SKM-1 treated with dmso at 0.1 percent for 144 hours (cell line): ENCODE data around the gene LRRC51.

Source experiments
- DNase-seq: peaks from one replicate; lab custom pipeline; 2025; ENCODE audit not compliant: unreplicated experiment; lab: John Stamatoyannopoulos, UW

The LRRC51 gene

DNA sequence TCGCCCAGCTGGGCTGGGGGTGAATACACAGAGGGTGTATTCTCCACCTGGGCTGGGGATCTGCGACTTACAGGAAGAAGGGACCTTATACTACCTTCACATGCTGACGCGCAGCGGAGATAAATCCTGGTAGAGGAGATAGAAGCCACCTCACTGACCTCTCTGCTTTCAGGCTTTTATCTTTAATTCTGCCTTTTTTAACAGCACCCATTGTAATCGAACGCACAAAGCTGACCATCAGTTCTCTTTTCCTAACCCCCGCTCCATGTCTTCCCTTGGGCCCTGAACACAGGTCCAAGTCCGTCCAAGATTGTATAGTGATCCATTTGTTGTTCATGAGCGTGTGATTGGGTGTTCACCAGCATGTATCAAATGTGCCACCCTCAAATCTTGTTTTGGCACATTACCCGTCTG is 23.1 kb downstream of the LRRC51 start:
- no peak for DNase-seq

DNA sequence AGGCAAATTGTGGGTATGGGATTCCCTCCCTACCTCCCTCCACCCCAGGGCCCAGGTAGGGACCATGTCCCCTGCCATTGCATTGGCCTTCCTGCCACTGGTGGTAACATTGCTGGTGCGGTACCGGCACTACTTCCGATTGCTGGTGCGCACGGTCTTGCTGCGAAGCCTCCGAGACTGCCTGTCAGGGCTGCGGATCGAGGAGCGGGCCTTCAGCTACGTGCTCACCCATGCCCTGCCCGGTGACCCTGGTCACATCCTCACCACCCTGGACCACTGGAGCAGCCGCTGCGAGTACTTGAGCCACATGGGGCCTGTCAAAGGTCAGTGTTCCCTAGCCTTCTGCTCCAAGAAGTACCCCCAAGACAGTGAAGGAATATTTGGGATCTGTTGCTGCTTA is 25.2 kb downstream of the LRRC51 start, which contains the start of gene TOMT:
Gene TOMT, plus strand, starts transcription at position 37 of the 400 bp plus-strand sequence. Its CDS starts 28 bp downstream, at position 65.
- no peak for DNase-seq

DNA sequence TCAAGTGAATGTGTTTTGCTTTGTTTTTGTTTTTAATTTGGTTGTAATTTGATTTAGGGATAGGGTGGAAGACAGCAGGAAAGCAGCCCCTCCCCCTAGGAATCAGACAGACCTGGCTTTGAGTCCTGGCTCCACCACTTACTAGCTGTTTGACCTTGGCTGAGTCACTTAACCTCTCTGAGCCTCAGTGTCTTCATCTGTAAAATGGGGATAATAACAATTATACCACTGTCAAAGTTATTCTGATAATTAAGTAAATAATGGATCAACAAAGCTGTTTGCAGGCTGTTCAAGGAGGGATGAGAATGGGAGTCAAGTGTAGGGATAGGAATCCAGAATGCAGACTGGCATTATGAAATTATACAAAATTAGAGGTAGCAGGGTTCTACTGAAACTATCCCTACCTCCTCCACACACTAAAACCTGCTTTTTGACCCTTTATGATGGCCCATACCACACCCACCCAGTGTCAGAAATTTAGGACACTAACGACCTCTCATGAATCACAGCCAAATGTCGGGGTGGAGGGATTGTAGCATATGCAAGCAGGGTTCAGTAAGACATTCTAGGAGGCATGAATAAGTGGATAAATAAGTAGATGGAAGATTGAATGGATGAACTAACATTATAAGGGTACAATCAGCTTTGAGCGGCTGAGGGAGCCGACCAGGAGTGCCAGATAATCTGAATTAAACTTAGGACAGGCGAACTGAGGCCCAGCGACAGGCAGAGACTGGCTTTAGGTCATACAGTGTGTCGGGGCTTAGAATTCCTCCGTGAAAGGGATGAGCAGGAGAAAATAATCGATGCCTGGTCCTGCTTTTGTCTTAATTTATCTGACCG is 30.9 kb downstream of the LRRC51 start:
- no peak for DNase-seq

DNA sequence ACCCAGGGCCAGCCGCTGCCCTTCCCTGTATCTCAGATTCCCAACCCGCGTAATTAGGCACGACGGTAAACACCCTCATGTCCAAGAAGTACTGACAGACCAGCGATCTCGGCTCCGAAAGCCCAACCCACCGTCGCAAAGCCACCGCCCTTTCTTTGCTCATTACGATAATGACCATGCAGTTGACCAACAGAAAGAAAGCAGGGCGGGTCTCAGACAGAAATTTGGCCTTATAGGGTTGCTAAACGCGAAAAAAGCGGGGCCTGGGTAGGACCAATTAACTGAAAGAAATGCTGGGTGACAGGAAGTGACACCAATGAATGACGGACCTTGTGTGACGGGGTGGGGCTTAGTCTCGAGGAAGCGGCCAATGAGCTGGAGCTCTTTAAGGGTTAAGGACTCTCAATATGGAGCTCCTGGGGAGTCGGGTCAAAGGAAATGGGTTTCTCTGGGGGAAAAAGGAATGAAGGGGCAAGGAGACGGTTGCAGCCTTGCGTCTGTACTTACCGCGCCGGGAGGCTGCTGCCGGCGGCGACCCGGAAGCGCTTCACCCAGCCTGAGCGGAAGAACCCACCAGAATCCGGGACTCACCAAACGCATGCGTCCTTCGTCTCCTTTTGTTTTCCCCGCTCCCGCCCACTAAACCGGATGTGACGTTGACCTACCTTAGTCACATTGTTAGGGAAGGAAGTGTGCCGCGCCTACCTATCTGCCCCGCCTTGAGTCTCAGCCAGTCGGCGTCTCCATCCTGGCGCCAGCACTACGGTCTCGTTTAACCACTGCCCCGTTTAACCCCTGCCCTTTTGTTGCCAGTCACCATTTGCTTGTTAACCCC is 31.7 kb downstream of the LRRC51 start, which contains the start of gene ANAPC15:
Gene ANAPC15, minus strand, starts transcription at position 553 of the 835 bp plus-strand sequence. CDS start 1,419 bp downstream, outside the sequence.
- DNase-seq, result peak; percentile 99

DNA sequence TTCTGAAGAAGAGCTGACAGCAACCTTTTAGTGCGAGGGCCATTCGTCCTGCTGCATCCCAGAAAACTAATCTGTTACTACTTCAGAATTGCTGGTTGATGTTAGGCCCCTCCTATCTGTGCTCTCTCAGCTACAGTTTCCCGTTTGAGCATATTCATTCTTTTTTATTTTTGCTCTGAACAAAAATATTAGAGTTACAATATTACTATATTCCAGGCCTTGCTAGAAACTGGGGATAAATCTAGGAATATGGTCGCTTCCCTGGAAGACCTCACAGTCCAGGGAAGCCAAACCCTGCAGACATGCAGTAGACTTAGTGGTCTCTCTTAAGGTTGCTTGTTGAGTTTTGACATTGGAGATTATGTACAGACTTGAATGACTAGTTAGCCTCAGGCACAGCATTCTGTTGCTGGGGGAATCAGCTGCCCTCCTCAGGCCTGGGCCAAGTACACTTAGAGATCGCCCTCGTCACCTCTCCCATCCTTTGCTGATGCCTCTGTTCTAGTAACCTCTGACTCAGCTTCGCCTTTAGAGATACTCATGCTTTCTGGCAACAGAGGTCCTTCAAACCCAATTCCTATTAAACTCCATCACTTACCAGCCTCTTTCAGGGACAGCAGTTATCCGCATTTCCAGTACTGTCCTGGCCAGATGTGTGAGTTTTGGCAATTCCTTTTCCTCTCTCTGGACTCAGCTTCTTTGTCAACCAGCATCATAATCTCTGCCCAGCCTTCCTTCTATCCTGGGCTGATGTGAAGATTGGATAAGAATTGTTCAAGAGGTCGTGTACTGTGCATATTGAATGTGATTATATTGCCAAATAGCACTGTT is 32.5 kb downstream of the LRRC51 start:
- no peak for DNase-seq

DNA sequence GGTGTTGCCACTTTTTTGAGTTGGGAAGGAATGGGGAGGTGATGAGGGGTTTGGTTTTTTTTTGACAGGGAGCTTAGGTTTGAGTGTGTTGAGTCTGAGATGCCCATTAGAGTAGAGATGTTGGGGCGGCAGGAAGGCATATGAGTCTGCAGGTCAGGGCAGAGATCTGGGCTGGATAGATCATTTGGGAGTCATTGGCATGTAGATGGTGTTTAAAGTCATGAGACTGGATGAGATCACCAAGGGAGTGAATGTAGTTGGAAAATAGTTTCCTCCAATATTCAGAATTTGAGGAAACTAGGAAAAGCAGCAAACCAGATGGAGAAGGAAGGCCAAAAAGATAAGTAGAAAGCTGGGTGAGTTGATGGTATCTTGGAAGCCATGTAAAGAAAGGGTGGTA is 33.9 kb downstream of the LRRC51 start:
- DNase-seq, result no peak

DNA sequence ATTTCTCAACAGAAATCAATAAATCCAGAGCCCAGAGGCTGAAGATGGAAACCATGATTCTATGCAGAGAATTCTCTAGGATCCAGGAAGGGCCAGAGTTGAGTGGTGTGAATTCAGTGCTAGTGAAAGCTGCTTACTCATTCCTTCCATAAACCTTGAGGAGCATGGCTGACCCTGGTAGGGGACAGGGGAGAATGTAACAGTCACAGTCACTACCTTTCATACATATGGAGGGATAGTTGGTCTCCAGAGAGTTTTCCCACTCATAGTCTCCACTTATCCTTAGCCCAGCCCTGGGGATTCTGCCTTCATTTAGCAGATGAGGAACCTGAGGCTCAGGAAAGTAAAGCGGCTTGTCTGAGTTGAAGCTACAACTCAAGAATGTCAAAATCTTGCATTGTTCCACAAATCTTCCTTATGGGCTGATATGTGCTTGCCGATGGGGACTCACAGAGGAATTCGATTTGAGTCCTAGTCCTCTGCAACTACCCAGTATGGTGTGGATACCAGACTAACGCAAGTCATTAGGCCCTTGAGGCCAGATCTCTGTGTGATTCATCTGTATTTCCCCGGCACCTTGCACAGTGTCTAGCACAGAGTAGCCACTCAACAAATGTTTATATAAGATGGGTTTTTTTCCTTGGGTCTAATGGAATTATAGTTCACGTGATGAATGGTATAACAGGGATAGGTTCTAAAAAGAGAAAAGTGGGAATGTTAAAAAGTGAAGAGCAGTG is 35.5 kb downstream of the LRRC51 start:
- DNase-seq, result no peak

DNA sequence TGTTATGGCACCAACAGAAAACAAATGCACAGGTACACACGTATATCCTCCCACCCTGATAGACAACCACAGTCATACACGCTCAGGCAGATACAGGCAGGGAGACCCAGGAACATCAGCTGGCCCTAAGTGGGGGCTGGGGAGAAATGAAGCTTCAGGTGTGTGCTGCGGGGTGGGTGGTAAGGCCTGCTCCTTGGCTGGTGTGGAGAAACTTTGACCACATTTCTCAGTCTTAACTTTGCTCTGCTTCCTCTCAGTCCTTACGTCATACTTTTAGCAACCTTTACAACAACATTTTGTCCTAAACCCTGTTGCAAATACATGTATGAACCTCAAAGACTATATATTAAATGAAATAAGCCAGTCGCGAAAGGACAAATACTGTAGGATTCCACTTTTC is 38.5 kb downstream of the LRRC51 start:
- peak; percentile 59 for DNase-seq

DNA sequence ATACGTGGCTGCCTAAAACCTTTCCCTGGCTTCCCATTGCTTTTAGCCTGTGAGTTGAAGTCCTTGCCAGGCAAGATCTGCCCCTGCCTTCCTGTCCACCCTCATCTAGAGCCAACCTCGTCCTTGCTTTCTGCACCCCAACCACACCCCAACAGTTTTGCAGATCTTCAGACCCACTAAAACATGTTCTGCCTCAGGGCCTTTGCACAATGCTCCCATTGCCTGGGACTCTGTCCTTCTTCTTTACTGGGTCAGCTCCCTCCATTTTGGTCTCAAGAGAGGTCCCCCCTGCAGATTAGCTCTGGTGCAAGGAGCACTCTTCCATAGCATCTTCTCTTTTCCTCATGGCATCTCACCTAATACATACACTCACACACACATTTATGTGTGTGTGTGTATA is 40.3 kb downstream of the LRRC51 start:
- DNase-seq, result no peak

DNA sequence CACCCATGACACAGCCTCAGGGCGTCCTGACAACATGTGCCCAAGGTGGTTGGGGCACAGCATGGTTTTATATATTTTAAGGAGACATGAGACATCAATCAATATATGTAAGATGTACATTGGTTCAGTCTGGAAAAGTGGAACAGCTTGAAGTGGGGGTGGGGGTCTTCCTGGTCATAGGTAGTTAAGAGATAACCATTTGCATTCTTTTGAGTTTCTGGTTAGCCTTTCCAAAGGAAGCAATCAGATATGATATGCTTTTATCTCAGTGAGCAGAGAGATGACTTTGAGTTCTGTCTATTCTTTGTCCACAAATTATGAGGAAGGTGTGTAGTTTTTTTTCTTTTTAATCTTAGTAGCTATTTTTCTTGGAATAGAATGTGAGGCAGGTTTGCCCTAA is 42.0 kb downstream of the LRRC51 start:
- DNase-seq, result no peak

DNA sequence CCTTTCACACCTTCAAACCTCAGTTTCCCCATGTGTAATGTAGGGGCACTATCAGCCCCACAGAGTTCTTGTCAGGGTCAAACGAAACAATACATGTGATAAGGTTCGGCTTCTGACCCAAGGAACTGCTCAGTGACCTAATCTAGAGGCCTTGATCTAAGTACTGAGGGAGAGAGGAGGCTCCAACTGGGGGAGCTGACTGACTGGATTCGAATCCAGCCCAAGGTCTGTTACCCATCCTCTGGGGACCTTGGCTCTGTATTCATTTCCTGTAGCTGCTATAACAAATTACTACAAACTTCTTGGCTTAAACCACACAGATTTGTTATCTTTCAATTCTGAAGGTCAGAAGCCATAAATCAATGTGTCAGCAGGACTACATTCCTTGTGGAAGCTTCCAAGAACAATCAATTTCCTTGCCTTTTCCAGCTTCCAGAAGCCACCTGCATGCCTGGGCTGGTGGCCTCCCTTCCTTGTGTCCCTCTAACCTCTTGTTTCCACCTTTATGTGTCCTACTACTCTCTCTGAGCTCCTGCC is 42.5 kb downstream of the LRRC51 start:
- no peak for DNase-seq

DNA sequence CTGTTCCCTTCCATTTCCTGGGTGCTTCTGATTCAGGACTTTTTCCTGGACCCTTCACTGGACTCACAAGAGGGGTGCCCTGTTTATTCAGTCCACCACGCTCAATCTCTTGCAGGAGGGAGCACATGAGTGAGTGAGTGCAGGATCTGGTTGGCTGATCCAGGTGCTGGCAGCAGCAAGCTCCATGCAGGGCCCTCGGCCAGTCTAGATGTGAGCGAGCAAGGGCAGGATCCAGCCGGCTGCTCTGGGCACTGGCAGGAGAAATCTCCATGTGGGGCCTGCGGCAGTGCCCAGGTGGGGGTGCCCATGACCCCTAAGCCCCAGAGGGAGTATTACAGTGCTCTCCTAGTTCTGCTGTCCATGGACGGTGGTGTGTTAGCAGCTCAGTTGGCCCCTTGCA is 43.4 kb downstream of the LRRC51 start:
- no peak for DNase-seq

DNA sequence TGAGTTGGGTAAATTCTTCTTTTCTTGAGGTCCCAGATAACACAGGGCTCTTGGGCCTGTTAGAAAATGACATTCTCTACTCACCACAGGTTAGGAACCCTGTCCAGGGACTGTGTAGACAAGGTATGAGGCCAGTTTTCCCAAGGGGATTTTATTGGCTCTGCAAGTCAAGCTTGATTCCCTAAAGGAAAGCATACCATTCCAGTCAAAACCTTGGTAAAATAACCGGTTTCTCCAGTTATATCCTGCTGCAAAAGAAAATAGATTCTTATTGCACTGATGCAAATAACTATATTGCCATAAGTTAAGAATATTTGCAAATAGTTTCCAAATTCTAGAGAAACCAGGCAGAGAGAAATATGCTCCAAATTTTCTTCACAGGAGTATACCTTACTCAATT is 45.3 kb downstream of the LRRC51 start:
- no peak for DNase-seq

DNA sequence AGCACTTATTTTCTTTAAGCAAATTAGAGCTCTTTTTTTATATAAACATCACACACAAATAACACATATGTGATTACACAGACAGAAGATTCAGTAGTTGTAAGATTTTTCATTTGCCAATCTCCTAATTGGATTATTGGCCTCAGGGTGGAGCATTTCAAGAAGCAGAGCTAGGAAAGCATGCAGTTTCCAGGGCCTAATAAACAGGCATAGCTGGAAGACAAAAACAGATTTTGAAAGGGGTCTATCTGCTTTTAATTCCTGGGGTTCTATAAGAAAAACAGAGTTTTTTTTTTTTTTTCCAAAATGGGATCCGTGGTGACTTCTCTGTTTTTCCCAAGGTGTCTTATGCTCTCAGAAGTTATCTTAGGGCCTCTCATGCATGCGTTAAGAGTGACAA is 47.3 kb downstream of the LRRC51 start:
- DNase-seq, result no peak

DNA sequence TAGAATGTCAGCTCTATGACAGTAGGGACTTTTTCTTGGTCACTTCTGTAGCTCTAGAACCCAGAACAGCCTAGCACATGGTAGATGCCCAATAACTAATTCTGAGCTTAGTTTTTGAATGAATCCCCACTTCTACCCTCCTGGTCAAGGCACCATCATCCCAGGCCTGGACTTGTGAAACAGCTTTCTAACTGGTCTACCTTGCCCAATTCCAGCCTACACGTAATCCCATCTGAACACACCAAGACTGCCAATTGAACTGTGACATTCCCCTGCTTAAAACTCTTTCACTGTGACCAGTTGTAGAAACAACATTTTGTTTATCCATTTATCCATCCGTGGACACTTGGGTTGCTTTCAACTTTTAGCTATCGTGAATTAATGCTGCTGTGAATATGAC is 48.7 kb downstream of the LRRC51 start:
- no peak for DNase-seq

DNA sequence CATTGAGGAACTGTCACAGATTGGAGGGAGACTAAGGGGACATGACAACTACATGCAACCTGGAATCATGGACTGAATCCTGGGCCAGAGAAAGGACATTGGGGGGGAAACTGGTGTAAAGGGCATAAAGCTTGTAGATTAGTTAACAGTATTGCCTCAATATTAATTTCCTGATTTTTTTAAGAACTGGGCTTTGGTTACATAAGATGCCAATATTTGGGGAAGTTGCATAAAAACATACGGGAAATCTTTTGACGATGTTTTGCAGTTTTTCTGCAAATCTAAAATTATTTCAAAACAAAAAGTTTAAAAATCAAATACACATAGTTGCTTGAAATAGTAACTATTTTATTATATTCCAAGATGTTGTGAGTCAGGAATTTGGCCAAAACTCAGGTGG is 52.0 kb downstream of the LRRC51 start:
- peak; percentile 15 for DNase-seq

DNA sequence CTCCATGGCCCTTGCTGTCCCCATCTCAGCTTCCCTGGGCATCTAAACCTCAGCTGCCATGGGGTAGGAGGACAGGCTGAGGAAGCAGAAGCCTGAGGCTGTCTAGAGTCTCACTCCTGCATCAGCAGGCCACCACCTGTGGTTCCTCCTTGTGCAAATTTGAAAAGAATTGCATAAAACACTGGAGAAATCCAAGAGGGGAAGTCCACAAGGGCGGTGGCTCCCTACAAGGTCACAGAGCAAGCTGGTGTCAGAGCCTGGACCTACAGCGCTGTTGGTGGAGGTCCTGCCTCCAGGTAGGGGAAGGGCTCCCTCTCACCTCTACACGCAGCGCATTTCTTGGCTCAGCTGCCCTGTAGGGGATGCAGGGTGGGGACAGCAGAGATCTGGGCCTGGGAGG is 54.8 kb downstream of the LRRC51 start, which contains the start of gene FOLR3:
Gene FOLR3, plus strand, starts transcription at position 253 of the 400 bp plus-strand sequence. CDS start 228 bp downstream, outside the sequence.
- peak; percentile 32 for DNase-seq

DNA sequence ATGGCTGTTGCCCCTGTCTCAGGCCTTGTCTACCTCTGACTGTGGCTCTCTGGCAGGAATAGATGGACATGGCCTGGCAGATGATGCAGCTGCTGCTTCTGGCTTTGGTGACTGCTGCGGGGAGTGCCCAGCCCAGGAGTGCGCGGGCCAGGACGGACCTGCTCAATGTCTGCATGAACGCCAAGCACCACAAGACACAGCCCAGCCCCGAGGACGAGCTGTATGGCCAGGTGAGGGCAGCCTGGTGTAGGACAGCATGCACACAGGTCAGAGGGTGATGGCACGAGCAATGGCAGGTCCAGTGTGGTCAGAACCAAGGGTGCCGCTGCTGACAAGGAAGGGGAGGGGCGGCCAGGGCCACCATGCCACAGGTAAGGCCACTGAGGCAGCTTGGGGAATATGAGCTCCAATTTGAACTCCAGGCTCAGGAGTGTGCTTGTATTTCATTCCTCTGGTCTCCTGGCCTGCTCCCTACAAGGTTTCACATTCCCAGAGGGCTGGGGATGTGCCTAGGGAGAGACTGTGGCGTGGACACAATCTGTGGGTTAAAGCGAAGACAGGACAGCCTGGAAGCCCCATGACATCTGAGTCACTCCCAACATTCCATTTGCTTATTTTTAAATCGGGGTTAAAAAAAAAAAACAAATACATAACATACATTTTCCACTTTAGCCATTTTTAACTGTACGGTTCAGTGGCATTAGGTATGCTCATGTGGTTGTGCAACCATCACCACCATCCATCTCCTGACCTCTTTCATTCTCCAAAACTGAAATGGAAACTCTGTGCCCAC is 55.4 kb downstream of the LRRC51 start:
- DNase-seq, result no peak

DNA sequence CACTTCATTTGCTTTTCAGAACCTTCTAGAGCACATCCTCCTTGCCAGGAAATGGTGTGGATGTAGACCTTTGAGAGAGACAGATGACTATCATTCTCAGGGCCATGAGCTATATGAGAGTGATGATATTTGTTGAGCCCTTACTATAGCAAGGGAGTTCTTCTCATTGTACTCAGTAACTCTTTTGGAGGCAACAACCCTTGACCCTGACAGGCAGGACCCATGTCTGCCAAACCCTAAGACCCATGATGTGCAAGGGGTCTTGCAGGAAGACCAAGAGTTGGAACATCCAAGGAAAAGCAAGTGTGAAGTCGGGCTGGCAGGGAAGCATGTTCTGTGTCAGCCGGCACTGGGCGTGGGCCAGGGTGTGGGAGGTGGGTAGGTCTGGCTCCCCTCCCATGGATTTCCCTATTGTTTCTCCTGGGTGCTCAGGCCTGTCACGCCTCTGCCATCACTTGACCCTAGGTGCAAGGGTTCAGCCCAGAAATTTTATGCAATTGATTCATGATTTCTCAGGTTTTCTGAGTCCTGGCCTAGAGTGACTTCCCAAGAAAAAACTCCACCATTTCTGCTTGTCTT is 56.1 kb downstream of the LRRC51 start:
- no peak for DNase-seq
